Activated naive CD8-positive, alpha-beta T cell treated with anti-CD3 and anti-CD28 coated beads, Interleukin-2, amount 50 U/mL, for 16 hours (primary cell): ENCODE results near the gene ITPR2.
"Not testable (repeated sequence)": the region's sequence is repeated elsewhere in the genome, so short reads cannot be mapped to it uniquely, and the experiment has no call there.

Experiments
- DNase-seq: peaks from one replicate; pipeline ENCODE4 v3.0.0-alpha.2; 2020; ENCODE audit warnings: low read depth, low spot score

ITPR2 gene

GRCh38 chr12:26668847-26669246 lies 164.1 kb downstream of the ITPR2 start:
- DNase-seq = no peak

GRCh38 chr12:26668230-26668629 lies 164.8 kb downstream of the ITPR2 start:
- no peak for DNase-seq

GRCh38 chr12:26666286-26666685 lies 166.7 kb downstream of the ITPR2 start:
- DNase-seq = no peak

- no peak for DNase-seq
These were observed 171.6 kb downstream of the ITPR2 start for GRCh38 chr12:26661399-26661798.

- no peak for DNase-seq
These were observed 173.1 kb downstream of the ITPR2 start for GRCh38 chr12:26659930-26660329.

GRCh38 chr12:26658991-26659390 lies 174.0 kb downstream of the ITPR2 start:
- DNase-seq = no peak

- DNase-seq = no peak
These were observed 178.4 kb downstream of the ITPR2 start for GRCh38 chr12:26654623-26655022.

- DNase-seq = no peak
These were observed 181.3 kb downstream of the ITPR2 start for GRCh38 chr12:26651566-26652188.

GRCh38 chr12:26651036-26651435 lies 182.0 kb downstream of the ITPR2 start:
- no peak for DNase-seq

- no peak for DNase-seq
These were observed 184.0 kb downstream of the ITPR2 start for GRCh38 chr12:26648999-26649398.

GRCh38 chr12:26648584-26648983 lies 184.4 kb downstream of the ITPR2 start:
- no peak for DNase-seq

- no peak for DNase-seq
These were observed 184.9 kb downstream of the ITPR2 start for GRCh38 chr12:26648066-26648465.

- DNase-seq = no peak
These were observed 185.9 kb downstream of the ITPR2 start for GRCh38 chr12:26647088-26647487.

GRCh38 chr12:26646571-26646970 lies 186.4 kb downstream of the ITPR2 start:
- DNase-seq = no peak

GRCh38 chr12:26644376-26644775 lies 188.6 kb downstream of the ITPR2 start:
- not testable (repeated sequence) for DNase-seq

- DNase-seq = no peak
These were observed 189.3 kb downstream of the ITPR2 start for GRCh38 chr12:26643532-26644315.

GRCh38 chr12:26642361-26642760 lies 190.6 kb downstream of the ITPR2 start:
- no peak for DNase-seq

GRCh38 chr12:26636710-26637328 lies 196.2 kb downstream of the ITPR2 start:
- DNase-seq = no peak

GRCh38 chr12:26633591-26634210 lies 199.3 kb downstream of the ITPR2 start:
- DNase-seq = no peak

GRCh38 chr12:26632756-26633155 lies 200.2 kb downstream of the ITPR2 start:
- DNase-seq = no peak

GRCh38 chr12:26631846-26632245 lies 201.1 kb downstream of the ITPR2 start:
- DNase-seq = no peak

- DNase-seq = no peak
These were observed 202.4 kb downstream of the ITPR2 start for GRCh38 chr12:26630546-26631027.
